Esophagus squamous epithelium (tissue), 5 donors: ENCODE results near the gene MSRB1. TPM values are rescaled to one million over a fixed set of nuclear protein-coding genes. Genes with fewer than 3 reads are reported as not detected.
A peak's percentile ranks its signal among the peaks of the same experiment; 100 is the strongest.

ENCODE experiments used
- DNase-seq: peaks from one replicate; lab custom pipeline; 2025; lab: John Stamatoyannopoulos, UW
- H3K27ac ChIP-seq, 4 donors: fragments of 200-600 bp; sonication (generic); one replicate each; pipeline ENCODE4 v1.5.1; 2016 to 2019; ENCODE audit warnings: mild to moderate bottlenecking in 1 of 4
- H3K27me3 ChIP-seq, 4 donors: fragments of 200-600 bp; sonication (generic); 1 replicate in 3 of 4; 2 replicates in 1 of 4; pipeline versions ENCODE4 v1.5.1 to v1.6.0; 2017 to 2021; ENCODE audit warnings: antibody characterized with exemption in 1 of 4
- H3K36me3 ChIP-seq, 3 donors: fragments of 200-600 bp; sonication (generic); one replicate each; pipeline ENCODE4 v1.5.1; 2016 to 2019
- H3K4me1 ChIP-seq, 3 donors: fragments of 200-600 bp; sonication (generic); one replicate each; pipeline ENCODE4 v1.5.1; 2017 to 2019
- H3K4me3 ChIP-seq, 4 donors: fragments of 200-600 bp; sonication (generic); 1 replicate in 3 of 4; 2 replicates in 1 of 4; pipeline ENCODE4 v1.5.1; 2016 to 2019; ENCODE audit warnings: mild to moderate bottlenecking in 2 of 4, moderate library complexity in 1 of 4
- H3K9me3 ChIP-seq, 3 donors: fragments of 200-600 bp; sonication (generic); one replicate each; pipeline ENCODE4 v1.5.1; 2016 to 2019
- POLR2A ChIP-seq, 4 donors: fragments of 450-650 bp; IDR thresholded peaks; one replicate each; pipeline ENCODE4 v1.6.1; 2017; ENCODE audit warnings: antibody characterized with exemption in 4 of 4, mild to moderate bottlenecking in 4 of 4, moderate library complexity in 3 of 4
- WGBS, 2 donors: methylation state at CpG; one replicate each; pipeline ENCODE4 v1.1.5; 2018; 5-methylcytosine and 5-hydroxymethylcytosine counted together
- intact Hi-C: fragments of 100-400 bp; cut with DNase I; formaldehyde crosslinking; loops from one replicate; pipeline ENCODE4 v1.15.0; 2022
- total RNA-seq, 4 donors: library from RNA; depleted of rRNA; stranded (reverse); fragments of >200 nt; gene quantifications; one replicate each; pipeline ENCODE4 v1.1.0, GENCODE V29; 2016
- TF ChIP-seq, protein P1 (sequence below), 6 experiments: fragments of 450-650 bp in 4 of 6; fragments of 200-600 bp in 2 of 6; sonication (generic) in 2 of 6; IDR thresholded peaks; one replicate each; pipeline ENCODE4 v1.5.1; 2016 to 2019; ENCODE audit warnings: antibody characterized with exemption in 6 of 6, mild to moderate bottlenecking in 4 of 6, moderate library complexity in 4 of 6
- donor health status: DM: yes; HTN: yes; CAD: no.

The MSRB1 gene
- total RNA-seq, 4 donors from 2014 or later: 20.1 to 36.4 (median 21.0) TPM

GRCh38 chr16:1985466-1986150 is 42.6 kb upstream of the MSRB1 start:
- no peak for TF ChIP-seq POLR2A (IDR thresholded peaks at IDR 0.05)
- TF ChIP-seq, protein P1, sequence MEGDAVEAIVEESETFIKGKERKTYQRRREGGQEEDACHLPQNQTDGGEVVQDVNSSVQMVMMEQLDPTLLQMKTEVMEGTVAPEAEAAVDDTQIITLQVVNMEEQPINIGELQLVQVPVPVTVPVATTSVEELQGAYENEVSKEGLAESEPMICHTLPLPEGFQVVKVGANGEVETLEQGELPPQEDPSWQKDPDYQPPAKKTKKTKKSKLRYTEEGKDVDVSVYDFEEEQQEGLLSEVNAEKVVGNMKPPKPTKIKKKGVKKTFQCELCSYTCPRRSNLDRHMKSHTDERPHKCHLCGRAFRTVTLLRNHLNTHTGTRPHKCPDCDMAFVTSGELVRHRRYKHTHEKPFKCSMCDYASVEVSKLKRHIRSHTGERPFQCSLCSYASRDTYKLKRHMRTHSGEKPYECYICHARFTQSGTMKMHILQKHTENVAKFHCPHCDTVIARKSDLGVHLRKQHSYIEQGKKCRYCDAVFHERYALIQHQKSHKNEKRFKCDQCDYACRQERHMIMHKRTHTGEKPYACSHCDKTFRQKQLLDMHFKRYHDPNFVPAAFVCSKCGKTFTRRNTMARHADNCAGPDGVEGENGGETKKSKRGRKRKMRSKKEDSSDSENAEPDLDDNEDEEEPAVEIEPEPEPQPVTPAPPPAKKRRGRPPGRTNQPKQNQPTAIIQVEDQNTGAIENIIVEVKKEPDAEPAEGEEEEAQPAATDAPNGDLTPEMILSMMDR (IDR thresholded peaks at IDR 0.05): no peak
- no peak for DNase-seq
- peaks cover 0 to 19% (median 3%) of the 10 kb centered on the region in 3 donors for H3K36me3 ChIP-seq
- intact Hi-C loops: no loop called here
- H3K4me1 ChIP-seq: peaks cover 30 to 78% (median 35%) of the 10 kb centered on the region in 3 donors
- no peak overlapping the region for H3K27ac ChIP-seq
- H3K4me3 ChIP-seq: peak overlapping the region in 1 of 4 donors; percentile 86
- H3K9me3 ChIP-seq: no peaks in the 10 kb centered on the region
- H3K27me3 ChIP-seq: peaks cover 8 to 65% (median 19%) of the 10 kb centered on the region in 4 donors
- WGBS, 2 donors: 76 to 88% methylated on average over 6 to 7 of the region's 14 CpGs

DNA sequence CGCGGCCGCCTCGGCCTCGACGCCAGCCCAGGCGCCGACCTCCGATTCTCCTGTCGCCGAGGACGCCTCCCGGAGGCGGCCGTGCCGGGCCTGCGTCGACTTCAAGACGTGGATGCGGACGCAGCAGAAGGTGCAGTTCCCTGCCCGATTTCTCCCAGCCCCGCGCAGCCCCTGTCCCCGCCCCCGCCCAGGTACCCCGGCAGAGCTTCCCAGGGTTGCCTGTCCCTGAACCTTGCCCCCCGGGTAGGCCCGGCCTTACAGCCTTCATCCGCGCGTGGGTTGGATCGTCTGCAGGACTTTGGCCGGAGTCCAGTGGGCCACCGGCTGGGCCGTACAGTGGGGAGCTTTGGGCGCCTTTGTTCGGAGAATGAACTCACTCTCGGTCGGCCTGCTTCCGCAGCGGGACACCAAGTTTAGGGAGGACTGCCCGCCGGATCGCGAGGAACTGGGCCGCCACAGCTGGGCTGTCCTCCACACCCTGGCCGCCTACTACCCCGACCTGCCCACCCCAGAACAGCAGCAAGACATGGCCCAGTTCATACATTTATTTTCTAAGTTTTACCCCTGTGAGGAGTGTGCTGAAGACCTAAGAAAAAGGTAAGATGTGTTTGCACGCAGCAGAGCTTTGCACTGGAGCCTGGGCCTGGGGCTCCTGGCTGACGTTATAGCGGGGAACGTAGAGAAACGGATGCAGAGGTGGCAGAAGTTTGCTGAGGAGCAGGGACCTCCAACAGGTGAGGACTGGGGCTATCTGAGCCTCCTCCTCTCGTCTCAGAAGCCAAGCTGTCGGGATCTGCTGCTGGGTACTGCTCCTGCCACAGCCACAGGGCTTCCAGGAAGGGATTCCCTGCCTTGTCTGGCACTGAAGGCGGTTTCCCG is 41.6 kb upstream of the MSRB1 start:
- Histone ChIP-seq H3K9me3 (no peaks in the 10 kb centered on the region), H3K36me3 (peaks cover 0 to 19% (median 3%) of the 10 kb centered on the region in 3 donors), H3K4me1 (peaks cover 35 to 78% (median 35%) of the 10 kb centered on the region in 3 donors), H3K4me3 (peak overlapping the region; percentile 66 to 86 (median 84)), H3K27ac (peak overlapping the region; percentile 64 to 87 (median 76)), H3K27me3 (peaks cover 4 to 65% (median 19%) of the 10 kb centered on the region in 4 donors)
- DNase-seq: no peak
- WGBS, 2 donors: 22% methylated on average over 13 of the region's 58 CpGs; no CpG with 5 or more reads in 1 of the 2 donors
- intact Hi-C loops: no loop called here
- no peak for TF ChIP-seq POLR2A (IDR thresholded peaks at IDR 0.05)
- TF ChIP-seq, protein P1 (IDR thresholded peaks at IDR 0.05): no peak

DNA sequence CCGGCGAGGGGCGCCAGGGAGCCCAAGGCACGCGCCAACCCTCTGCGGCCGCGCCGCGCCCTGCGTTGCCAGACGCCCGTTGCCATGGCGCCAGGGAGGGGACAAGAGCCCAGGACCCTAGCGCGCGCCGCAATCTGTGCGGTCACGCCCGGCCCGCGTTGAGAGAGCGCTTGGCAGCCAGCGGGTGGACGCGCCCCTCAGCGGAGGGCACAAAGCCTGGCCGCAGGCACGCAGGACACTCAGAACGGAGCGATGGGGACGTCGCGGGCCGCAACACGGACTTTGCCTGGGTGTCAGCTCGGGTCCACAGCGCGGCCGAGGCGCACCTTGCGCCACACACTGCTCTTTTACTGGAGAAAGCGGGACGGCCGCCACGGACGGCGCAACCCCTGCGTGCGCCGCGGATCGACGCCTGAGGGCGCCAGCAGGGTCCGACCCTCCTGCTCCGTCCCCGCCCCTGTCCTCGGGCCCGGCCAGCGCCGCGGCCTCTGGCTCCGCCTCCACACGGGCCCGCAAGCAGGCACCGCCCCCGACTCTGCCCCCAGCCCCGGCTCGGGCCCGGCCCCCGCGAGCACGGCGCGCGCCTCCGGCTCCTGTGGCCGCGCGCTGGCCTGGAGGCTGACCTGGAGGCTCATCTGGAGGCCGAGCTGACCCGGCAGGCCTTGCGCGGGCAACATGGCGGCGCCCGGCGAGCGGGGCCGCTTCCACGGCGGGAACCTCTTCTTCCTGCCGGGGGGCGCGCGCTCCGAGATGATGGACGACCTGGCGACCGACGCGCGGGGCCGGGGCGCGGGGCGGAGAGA is 40.7 kb upstream of the MSRB1 start, which contains the start of gene GFER:
GFER (plus strand) TSS at position 650 of the 803 bp plus-strand sequence; CDS start at position 676, 26 bp downstream.
- peak in 2 of 4 donors; percentile 54 to 75 for TF ChIP-seq POLR2A (IDR thresholded peaks at IDR 0.05)
- TF ChIP-seq, protein P1 (IDR thresholded peaks at IDR 0.05): peak in 1 of 6 experiments; percentile 9
- Histone ChIP-seq H3K27ac (peak within 1 kb of the TSS; percentile 64 to 87 (median 76)), H3K36me3 (peaks cover under 1 to 21% (median 3%) of the 10 kb centered on the region in 3 donors), H3K27me3 (peaks cover 0 to 65% (median 13%) of the 10 kb centered on the region in 4 donors), H3K4me1 (peaks cover 34 to 78% (median 38%) of the 10 kb centered on the region in 3 donors), H3K9me3 (no peaks in the 10 kb centered on the region), H3K4me3 (peak within 1 kb of the TSS; percentile 66 to 86 (median 84))
- WGBS, 2 donors: 3% methylated on average over 15 of the region's 109 CpGs; no CpG with 5 or more reads in 1 of the 2 donors
- DNase-seq: no peak
- intact Hi-C loops: no loop called here

DNA sequence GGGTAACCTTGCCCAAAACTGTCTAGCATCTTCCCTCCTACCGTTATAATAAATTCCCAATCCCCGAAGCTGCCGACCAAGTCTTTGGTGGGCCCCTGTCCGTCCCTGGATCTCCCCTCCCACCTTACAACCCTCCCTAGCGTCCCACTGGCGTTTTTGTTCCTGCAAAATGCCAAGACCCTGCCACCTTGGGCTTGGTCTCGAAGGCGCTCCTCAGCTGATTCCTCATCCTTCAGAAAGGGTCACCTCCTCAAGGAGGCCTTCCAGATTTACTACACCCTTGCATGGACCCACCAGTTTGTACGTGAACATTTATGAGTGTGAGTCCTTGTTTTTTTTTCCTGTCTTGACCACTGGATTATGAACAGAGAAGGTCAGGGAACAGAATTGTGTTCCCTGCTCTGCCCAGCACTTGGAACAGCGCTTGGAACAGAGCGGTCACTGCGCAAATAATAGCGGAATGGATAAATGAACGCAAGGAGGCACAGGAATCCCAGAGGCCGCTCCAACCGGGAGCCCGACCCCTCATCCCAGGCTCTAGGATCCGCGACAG is 40.1 kb upstream of the MSRB1 start:
- Histone ChIP-seq H3K36me3 (peaks cover 5 to 28% (median 7%) of the 10 kb centered on the region in 3 donors), H3K4me3 (peak overlapping the region; percentile 66 to 86 (median 84)), H3K27me3 (peaks cover 0 to 65% (median 13%) of the 10 kb centered on the region in 4 donors), H3K4me1 (peaks cover 40 to 81% (median 43%) of the 10 kb centered on the region in 3 donors), H3K9me3 (no peaks in the 10 kb centered on the region), H3K27ac (peak overlapping the region in 3 of 4 donors; percentile 67 to 87 (median 84))
- intact Hi-C loops: no loop called here
- DNase-seq: no peak
- WGBS, 2 donors: 30 to 31% methylated on average over 12 to 18 of the region's 19 CpGs
- no peak for TF ChIP-seq POLR2A (IDR thresholded peaks at IDR 0.05)
- TF ChIP-seq, protein P1 (IDR thresholded peaks at IDR 0.05): no peak
